Measurements from ENCODE around the gene LIN7C.

- no peak for TF ChIP-seq CTCF (IDR thresholded peaks at IDR 0.05; ENCODE audit: low read depth, low read length, poor library complexity, severe bottlenecking)
- TF ChIP-seq EZH2phosphoT487 (IDR thresholded peaks at IDR 0.05; ENCODE audit: borderline replicate concordance, low read length), result no peak
Measured at GRCh38 chr11:27518518-27518917, 11.9 kb upstream of the LIN7C start.

All from DOHH2 (cell line).